EH (cell line): ENCODE results near the gene STK38L.
"Not testable (repeated sequence)": the region's sequence is repeated elsewhere in the genome, so short reads cannot be mapped to it uniquely, and the experiment has no call there.

Source experiments
- DNase-seq: peaks from one replicate; pipeline ENCODE4 v3.0.0-alpha.2; 2015; ENCODE audit warnings: low read depth

Gene STK38L

DNA sequence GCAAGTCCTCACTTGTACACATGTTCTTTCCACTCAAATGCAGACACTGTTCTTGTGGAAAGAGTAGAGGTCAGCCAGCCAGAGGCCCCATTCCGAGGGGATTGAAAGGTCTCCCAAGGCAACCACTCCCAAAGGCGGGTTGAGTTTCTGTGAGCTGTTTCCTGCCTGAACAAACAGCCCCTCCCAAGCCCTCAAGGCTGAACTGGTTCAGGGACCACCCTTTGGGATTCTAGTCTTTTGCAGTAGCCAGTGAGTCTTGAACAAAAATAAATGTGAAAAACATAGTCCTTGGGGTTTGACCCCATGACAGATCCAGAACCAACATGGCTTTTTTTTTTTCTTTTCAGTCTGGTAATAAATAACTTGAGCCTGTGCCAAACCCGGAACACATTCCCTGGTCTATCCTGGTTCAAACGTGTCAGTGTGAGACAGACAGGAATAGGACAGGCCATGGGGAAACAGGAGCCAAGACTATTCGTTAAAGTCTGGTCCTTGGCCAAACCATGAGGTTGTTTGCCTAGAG lies 17.6 kb upstream of the STK38L start:
- no peak for DNase-seq

DNA sequence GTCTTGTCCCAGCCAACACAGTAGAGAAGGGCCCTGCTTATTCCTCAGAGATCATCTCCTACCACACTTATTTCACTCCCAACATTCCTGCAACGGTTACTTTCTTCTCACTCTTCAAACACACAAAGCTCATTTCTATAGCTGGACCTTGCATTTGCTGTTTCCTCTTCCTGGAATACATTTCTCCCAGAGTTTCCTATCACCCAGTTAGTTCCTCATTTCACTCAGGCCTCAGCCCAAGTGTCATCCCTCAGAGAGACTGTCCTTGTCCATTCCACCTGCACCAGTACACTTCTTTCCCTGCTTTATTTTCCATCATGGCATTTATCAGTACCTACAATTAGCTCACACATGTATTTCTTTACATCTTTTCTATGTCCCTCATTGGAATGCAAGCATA lies 14.7 kb upstream of the STK38L start:
- no peak for DNase-seq

DNA sequence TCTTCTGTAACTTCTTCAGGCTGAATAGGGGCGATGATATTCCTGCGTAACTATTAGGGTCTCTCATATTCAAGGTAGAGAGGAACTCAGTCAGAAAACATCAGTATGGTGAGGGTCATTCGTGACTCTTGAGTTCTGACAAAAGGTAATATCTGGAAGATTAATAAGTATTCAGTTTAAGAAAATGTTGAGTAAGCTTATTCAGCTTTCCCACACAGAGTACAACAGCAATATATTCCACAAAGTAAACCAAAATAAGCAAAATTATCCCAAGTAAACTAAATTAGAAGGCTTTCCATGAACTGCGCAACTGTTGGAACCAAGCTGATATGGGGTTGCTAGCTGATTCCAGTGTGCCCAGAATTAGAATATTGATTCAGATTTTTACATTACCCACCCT lies 12.7 kb upstream of the STK38L start:
- not testable (repeated sequence) for DNase-seq

DNA sequence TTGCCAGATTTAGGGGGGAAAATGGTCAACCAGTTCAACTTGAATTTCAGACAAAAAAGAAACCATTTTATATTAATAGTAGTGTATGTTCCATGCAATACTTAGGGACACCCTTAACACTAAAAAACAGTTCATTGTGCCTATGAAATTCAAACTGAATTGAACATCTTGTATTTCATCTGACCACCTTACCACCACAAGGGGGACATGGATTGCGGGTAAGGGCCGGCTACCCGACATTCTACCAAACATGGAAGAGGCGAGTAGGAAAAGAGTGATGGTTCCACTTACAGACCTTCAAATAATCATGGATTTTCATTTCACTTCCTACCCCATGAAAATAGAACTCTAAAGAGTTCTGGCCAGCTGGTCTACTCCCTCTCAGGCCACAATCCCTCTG lies 10.3 kb upstream of the STK38L start:
- DNase-seq = no peak

DNA sequence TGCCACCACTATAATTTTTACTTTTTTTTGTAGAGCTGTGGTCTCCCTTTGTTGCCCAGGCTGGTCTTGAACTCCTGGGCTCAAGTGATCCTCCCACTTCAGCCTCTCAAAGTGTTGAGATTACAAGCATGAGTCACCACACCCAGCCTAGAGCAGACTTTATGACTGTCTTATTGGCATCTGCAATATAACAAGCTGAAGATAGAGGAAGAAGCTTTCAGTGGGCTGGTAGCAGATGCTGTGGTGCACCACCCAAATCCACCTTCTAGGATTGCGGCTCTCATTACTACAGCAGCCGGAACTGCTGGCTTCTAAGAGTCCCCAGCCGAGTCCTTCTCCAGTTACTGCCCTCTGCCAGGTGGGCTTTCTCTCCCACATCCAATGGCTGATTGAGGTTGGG lies 7.6 kb upstream of the STK38L start:
- peak; percentile 50 for DNase-seq

DNA sequence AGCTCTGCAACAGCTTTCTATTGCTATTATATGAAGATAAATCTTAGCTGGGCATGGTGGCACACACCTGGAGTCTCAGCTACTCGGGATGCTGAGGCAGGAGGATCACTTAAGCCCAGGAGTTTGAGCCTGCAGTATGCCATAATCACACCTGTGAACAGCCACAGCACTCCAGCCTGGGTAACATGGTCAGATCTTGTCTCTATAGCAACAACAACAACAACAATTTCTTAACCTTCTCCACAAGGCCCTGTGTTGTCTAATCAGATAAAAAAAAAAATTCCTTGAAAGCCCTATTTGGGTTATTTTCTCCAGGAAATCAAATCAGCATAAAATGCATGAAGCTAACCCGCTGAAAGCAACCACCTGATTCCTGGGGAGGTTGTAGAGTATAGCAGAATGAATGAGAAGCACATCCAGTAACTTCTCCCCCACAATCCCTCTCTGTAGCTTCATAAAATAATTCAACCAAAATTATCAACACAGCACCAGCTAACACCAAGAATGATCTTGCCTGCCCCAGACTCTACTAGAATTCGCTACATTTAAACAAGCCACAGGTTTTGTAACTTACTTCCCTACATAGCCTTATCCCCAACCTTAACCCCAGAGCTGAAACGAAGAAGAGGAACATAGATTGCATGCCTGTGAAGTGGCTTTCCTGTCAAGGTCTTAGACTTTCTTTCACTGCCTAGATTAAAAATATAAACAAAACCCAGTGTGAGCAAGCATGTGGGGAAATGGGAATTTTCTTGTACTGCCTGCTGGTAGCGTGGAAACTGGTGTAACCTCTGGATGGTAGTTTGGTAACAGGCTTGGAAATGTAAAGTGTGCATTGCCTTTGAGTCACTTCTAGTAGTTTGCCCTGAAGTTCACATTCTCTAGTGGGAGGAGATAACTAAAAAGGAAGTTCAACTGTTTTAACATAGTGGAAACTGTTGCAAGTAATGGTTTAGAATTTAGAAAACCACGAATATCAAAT lies 6.0 kb upstream of the STK38L start:
- DNase-seq = peak; percentile 27

DNA sequence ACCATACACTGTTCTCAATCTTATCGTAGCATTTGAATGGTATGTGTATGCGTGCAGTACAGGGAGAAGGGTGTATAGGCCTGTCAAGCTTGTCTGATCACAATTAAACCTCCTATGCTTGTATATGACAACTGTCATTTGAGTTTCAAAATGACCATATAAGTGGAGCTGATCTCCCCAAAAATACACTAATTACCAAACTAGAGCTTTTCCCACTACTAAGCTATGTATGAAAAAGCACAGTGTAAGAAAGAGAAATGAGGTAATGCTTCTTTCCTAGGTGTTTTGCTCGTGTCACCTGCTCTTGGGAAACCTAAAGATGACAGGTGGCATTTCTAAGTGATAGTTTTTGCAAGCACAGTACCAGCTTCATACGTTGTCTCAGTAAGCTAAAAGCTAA lies 1.1 kb upstream of the STK38L start:
- DNase-seq = no peak

DNA sequence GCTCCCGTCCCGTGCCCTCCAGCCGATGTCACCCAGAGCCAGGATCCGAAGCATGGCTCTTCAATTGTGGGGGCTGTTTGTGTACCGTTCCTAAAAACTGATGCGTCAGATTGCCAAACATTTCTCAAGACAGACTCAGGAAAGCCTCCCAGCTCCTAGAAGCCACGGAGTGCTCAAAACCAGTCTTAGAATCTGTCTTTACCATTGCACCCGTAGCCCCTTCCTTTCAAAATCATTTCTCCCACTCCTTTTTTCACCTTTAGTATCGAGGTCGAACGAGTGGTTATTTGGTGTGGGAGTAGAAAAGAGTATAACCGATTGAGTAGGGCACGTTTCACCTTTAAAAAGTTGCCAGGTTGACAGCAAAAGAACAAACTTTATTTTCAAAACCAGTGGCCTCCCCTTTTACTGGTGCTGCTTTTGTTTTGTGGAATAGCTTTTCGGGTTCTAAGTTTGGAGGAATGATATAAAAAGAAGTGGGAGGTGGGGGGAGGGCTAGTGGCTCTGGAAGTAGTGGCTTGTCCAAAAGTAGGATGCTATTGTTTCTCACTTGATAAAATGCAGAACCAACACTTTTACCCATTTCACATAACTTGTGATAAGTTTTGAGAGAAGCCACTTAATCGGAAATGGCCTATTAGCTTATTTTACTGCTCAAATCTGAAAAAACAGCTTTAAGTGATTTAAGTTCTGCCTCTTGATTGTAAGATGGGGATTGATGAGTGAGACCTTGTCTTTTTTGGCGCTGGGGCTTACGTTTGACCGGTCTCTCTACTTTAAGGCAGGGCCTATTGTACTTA lies 803 bp downstream of the STK38L start:
- DNase-seq = peak; percentile 13

DNA sequence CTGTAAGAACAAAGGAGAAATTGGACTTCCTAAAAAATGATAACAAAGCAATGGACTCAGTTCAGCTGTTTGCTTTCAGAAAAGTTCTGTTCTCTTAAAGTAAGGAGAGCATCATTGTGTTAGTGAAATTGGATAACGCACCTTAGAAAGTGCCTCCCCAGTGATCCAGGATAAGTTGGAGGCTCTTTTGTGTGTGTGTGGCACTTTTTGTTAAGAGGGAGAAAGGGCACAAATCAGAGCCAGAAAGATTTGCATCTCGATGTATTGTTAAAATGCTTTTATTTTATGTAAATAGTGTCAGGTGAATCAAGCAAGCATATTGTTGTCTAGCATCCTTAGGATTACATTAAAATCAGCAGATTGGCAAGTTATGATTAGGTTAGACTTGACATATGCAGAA lies 2.1 kb downstream of the STK38L start:
- no peak for DNase-seq

DNA sequence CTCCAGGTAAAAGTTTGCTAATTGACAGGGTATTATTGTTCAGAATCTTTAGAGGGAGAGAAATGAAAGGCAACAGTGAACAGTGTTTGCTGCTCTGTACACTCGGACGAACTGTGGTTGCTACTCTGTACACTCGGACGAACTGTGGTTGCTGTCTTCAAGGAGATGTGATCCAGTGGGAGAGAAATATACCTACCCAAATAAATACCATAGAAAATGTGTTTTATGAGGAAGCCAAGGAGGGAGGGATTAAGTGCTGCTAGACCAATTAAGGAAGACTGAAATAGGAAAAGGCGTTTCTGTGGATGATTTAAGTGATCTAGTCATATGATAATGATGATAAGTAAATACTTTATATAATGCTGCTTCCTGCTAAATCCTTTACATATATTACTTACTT lies 2.7 kb downstream of the STK38L start:
- no peak for DNase-seq

DNA sequence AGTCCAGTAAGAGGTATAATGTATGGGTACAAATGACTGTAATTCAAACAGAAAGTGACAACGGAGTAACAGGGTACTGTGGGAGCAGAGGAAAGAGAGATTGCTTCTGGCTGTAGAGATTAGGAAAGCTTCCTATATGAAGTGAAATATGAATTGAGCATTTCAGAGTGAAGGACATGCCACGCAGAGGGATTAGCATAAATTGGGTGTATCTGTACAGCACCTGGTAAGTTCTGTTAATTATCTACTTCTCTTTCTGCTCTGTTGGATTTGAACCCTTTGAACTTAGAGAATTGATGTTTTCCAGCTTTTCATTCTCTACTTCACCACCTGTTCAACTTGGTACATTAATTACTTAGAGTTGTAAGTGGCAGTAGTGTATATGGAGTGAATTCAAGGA lies 8.8 kb downstream of the STK38L start:
- no peak for DNase-seq

DNA sequence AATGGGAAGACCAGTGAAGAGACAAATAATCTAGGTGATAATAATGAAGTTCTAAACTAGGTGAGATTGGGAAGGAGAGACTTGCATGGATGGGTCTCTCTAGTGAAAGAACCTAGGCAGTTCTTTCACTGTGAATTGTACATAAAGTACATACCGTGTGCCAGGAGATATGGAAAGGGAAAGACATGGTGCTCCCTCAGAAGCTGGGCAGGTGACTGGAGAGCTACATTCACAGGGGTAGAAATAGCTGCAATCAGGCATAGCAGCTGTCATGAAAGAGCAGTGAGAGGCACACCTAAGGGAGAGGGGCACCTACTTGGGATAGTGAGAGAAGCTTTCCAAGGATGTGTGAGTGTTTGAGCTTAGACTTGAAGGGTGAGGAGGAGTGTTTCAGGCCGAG lies 9.3 kb downstream of the STK38L start:
- DNase-seq = no peak

DNA sequence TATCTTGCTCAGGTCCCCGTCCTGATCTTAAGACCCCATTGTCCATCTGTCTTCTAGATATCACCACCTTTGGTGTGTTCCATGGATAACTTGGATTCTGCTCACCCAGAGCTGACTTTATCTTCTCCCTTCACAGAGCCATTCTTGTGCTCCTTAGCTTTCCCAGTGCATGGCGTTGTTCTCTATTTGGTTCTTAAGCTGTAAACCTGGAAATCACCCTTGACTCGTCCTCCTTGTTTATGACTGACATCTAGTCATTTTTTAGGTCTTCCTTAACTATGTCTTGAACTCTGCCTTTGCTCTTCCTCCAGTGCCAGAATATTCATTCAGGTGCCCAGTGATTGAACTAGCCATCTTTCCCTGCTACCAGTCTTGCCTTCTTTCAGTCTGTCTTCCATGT lies 11.7 kb downstream of the STK38L start:
- DNase-seq = no peak

DNA sequence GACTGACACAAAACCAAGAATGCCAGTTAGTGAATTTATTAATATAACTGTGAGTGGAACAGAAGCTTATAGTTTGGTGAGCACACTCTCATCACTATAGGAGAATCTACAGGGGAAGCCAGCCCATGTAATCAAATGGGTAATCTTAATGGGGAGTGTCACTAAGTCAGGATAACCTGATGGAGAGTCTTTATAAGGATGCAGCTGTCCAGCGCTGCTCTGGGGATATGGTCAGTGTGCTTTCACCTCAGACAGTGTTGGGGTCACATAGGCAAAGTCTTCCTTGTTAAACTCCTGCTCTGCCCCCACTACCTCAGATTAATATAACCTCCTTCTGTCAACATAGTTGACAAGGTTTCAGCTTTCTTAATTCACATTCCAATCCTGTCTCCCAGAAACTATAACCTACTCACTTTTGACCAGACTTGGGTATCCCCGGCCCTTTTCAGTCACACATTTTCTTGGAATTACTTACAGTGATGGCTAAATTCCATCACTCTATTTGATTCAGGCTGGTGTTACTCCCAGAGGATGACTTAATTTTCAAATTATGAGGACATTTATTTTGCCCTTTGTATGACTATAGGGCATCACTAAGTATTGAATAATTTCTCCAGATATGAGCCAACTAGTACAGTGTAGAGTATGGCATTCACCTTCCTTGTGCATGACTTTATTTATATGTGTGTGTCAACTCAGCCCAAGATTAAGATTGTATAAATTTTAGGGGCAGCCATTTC lies 13.2 kb downstream of the STK38L start:
- peak; percentile 61 for DNase-seq

DNA sequence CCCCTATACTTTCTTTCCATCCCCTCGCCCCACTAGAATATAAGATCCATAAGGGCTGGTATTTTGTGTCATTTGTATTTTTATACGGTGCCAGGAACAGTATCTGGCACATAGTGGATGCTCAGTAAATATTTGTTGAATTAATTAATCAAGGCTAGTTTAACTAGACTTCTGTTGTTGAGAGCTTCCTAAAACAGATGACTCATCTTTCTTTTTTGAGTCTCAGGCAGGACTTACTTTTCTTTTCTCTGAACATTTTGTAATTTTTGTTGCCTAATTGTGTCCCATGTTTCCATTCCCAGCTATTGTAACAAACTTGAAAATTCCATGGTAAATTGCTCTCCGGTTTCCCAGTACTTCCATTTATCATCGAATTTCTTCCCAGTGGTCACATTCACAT lies 16.7 kb downstream of the STK38L start:
- peak; percentile 52 for DNase-seq

DNA sequence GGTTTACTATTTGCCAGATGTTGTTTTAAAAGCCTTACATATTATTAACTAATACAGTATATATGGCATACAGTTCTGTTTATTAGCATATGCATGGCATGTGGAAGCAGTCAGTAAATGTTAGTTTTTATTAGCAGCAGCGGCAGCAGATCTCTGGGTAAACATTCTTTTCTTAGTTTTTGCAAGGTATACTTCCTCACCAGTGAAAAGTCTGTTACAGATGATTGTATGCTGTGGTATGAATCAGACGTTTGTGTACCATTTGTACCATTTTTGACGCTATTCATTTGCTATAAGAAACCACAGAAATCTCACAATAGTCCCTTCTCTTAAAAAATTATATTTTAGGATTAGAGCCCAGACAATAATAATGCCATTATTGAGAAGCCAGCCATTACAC lies 17.8 kb downstream of the STK38L start:
- no peak for DNase-seq

DNA sequence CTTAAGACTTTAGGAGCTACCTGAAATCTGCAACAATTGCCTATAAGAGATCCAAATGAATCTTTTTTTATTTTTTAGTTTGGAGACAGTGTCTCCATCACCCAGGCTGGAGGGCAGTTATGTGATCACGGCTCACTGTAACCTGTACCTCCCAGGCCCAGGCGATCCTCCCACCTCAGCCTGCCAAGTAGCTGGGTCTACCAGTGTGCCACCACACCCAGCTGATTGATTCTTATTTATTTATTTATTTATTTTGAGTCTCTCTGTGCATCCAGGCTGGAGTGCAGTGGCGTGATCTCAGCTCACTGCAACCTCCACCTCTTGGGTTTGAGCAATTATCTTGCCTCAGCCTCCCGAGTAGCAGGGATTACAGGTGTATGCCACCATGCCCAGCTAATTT lies 26.1 kb downstream of the STK38L start:
- no peak for DNase-seq

DNA sequence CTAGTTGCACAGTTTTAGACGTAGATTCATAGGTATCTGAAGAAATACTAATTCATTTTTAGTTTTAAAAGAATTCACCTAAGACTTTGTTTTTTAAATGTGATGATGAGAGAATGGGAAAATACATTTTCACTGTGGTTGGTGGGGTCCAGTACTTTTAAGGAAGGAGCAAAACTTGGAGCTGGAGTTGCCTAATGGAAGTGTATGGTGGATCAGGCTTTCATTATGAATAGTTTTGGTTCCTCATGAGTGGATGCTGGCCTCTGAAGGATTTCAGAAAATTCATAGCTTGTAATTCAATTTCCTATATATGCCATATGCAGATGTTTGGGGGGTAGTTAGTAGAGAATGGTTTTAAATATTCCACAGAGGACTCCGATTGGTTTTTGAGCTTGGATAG lies 27.1 kb downstream of the STK38L start:
- no peak for DNase-seq

DNA sequence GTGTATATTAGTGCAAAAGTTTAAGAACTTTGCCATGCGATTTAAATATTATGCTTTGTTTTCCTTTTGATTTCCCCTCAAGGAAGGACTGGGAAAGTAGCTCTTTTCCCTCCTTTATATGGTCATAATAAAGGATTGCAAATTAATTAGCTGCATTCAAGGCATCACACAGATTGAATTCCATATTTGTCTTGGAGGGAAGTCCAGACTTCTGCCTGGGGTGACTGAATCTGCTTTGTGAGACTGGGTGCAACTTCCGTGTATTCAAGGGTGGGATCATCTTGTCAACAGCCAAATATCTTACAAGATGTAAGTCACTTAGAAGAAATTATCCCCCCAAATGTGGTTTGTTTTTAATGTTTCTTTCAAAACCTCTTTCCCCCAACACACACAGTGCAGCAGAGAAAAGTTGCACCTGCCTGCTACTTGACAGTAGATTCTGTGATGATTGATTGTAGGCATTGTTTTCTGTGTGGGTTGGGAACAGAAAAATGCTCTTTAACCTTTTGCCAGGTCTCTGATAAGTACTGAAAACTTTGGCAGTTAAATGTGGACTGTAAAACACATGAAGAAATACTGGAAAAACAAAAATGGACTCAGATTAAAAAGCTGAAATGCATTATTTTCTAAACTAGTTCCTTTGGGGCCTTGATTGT lies 28.4 kb downstream of the STK38L start:
- DNase-seq = no peak

DNA sequence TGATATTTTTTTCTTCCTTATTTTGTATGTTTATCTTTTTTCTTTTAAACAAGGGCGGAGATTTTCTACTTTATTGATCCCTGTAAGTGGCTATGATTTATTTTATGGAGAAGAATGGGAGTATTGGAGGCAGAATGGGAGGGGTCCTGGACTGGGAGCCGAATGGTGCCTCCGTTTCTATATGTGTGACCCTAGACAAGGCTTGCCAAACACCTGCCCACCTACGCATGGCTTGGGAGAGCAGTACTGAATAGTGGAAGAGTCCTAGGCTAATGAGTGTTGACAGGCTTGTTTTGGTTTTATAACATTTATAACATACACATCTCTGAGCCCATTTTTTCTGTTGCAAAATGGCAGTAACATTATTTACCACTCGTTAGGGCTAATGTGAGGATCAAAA lies 29.0 kb downstream of the STK38L start:
- DNase-seq = no peak

DNA sequence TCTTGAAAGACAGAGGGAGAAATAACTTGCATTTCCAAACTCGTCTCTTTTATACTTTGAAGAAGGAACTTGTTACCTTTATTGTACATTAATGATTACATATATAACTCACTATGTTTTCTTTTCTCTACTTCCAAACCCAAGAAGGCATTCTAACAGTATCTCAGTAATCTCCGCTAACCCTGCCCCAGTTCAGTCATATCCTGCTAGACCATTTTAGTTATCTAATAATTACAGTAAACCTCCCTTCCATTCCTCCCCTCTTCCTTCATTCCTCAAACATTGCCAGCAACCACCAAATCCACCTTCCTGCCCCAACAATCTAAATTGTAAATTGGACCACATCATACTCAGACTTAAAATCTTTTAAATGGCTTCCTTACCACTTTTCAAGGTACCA lies 30.6 kb downstream of the STK38L start:
- peak; percentile 24 for DNase-seq

DNA sequence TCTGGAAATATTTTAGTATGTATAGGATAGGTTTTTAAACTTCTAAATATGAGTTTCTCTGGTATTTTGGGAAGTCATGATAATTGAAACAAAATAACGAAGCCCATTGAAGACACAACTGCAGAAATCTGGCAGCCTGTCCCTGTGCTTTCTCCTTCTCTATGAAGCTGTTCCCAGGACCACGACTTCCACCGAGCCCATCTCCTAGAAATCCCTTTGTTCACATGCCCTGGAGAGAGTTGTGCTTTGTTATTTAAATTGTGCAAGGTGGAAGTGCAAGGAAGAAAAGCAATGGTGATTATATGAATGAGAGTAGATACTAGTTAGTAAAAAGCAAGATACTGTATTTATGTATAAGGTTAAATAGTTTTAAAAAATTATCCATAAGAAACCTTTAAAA lies 32.2 kb downstream of the STK38L start:
- DNase-seq = no peak
